Placental epithelial cell (primary cell): ENCODE results near the gene SMIM33. TPM values are rescaled to one million over a fixed set of nuclear protein-coding genes. Genes with fewer than 3 reads are reported as not detected.

ENCODE experiments used
- small RNA-seq: library from RNA; depleted of rRNA; stranded (forward); fragments of <200 nt; gene quantifications from one replicate; pipeline ENCODE3, GENCODE V24; 2012
- total RNA-seq: library from RNA; depleted of rRNA; stranded (reverse); fragments of >200 nt; gene quantifications from 2 replicates; pipeline ENCODE4 v1.2.3, GENCODE V29; 2012

The SMIM33 gene
- not detected in 2 replicates for total RNA-seq

GRCh38 chr5:139470821-139471300, at the start of gene SMIM33:
Gene SMIM33 (plus strand): TSS chr5:139471004. CDS start chr5:139471122, 118 bp downstream.

GRCh38 chr5:139439013-139439903, 31.5 kb upstream of the SMIM33 start, which contains the start of gene DNAJC18:
Gene DNAJC18 (minus strand): TSS chr5:139439525. CDS start chr5:139439445, 80 bp downstream.

GRCh38 chr5:139462586-139463276, 8.1 kb upstream of the SMIM33 start, which contains the start of gene ECSCR:
Gene ECSCR (minus strand): TSS chr5:139462743. CDS start chr5:139462670, 73 bp downstream.

GRCh38 chr5:139482050-139482889, 11.5 kb downstream of the SMIM33 start, which contains the start of gene STING1:
Gene STING1 (minus strand): TSS chr5:139482758. CDS start chr5:139481704, 1,054 bp downstream.

Small RNA genes lying within 50 kb of the gene (small RNA-seq; reads per million reads assigned to genes)
- not detected for gene RNU5B-4P

Other genes starting within 250 kb of the SMIM33 start
- 183 and 205 TPM in 2 replicates for gene MATR3, start 177.3 kb upstream of the SMIM33 start, total RNA-seq
- 42.0 and 64.0 TPM in 2 replicates for gene PAIP2, start 129.2 kb upstream of the SMIM33 start, total RNA-seq
- not detected in 2 replicates for gene SLC23A1, start 87.7 kb upstream of the SMIM33 start, total RNA-seq
- gene MZB1, start 81.1 kb upstream of the SMIM33 start, total RNA-seq: 0.39 and 0.65 TPM in 2 replicates
- gene PROB1, start 75.9 kb upstream of the SMIM33 start, total RNA-seq: 1.2 and 2.7 TPM in 2 replicates
- 3.1 and 3.5 TPM in 2 replicates for gene SPATA24, start 66.9 kb upstream of the SMIM33 start, total RNA-seq
- 5.5 and 5.6 TPM in 2 replicates for gene DNAJC18, start 31.5 kb upstream of the SMIM33 start, total RNA-seq
- not detected in 2 replicates for gene ECSCR, start 8.3 kb upstream of the SMIM33 start, total RNA-seq
- gene STING1, start 11.8 kb downstream of the SMIM33 start, total RNA-seq: 8.8 and 10.2 TPM in 2 replicates
- gene UBE2D2, start 90.3 kb downstream of the SMIM33 start, total RNA-seq: 55.4 and 69.0 TPM in 2 replicates
- 50.6 and 79.7 TPM in 2 replicates for gene CXXC5, start 177.3 kb downstream of the SMIM33 start, total RNA-seq